ENCODE measurements around the gene DLST.
A peak's percentile ranks its signal among the peaks of the same experiment; 100 is the strongest.

DLST gene

GRCh38 chr14:74898694-74899093 lies 17.0 kb downstream of the DLST start:
- no peak for DNase-seq

DNA sequence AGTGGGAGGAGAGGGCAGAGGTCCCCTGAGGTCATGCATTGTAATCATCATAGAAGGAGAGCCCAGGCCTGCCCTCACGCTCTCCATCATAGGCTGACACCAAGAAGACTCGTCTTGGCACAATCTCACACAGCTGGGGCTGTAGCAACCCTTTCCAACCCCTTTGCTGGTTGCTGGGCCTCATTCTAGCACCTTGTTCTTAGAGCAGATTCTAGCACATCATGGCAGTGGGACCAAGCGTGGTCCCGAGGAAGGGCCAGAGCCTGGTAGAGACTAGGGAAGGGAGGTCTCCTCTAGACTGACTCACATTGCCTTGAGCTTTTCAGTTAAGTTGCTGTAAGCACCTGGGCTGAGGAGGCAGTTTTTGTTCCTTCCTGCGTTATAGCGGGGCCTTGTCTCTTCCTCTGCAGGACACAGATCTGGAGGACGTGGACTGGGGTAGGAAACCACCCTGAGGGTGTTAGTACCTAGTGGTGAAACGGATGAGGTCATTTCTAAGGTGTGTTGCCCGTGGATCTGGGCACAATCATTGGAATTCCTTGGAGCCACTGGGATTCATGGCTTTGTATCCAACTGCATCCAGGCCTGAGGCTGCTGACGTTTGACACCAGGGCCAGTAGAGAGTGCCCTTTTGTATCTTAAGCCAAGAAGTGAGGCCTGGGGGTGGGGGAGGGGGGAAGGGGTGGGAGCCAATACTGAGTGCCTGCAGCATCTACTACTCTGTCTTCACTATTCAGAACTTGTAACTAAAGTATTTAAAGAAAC lies 21.4 kb downstream of the DLST start:
- no peak for DNase-seq

DNA sequence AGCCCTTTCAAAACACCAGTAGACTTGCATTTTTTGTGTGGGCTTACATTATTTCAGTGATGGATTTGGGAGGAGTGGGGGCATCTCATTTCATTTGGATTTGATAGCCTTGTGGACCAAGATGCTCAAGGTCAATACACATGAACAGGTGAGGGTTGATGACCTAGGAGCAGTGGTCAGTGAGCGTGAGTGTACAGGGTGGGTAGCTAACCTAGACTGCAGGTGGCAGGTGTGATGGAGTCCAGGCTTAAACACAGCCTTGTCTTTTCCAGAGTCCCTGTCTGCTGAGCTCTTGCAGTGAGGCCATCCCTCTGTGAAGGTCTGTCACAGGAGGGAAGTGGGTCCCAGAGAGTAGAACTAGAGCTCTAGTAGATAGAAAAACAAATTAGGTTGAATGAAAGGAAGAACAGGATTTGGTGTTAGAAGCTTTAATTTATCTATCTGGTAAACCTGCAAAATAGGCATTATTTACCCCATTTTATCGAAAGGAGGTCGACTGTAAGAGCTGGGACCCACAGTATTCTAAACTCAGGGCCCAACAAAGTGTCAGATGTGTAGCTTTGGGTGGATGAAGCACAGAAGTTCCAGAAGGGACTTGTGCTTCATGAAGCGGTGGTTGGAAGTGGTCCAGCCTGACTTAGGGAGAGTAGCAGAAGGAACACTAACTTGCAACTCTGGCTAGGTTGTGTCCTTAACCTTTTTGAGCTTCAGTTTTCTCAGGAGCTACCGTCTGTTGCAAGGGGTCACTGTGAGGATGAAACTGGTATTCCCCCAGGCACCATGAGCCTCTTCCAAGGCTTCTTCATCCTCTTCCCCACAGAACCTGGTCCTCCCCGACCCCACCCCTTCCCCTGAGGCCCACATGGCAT lies 23.2 kb downstream of the DLST start:
- no peak for DNase-seq

GRCh38 chr14:74905595-74906142 lies 24.0 kb downstream of the DLST start:
- peak; percentile 17 for DNase-seq

- no peak for DNase-seq
Observed at GRCh38 chr14:74906925-74907521, 25.3 kb downstream of the DLST start.

GRCh38 chr14:74907744-74908143 lies 26.0 kb downstream of the DLST start:
- DNase-seq, result no peak

DNA sequence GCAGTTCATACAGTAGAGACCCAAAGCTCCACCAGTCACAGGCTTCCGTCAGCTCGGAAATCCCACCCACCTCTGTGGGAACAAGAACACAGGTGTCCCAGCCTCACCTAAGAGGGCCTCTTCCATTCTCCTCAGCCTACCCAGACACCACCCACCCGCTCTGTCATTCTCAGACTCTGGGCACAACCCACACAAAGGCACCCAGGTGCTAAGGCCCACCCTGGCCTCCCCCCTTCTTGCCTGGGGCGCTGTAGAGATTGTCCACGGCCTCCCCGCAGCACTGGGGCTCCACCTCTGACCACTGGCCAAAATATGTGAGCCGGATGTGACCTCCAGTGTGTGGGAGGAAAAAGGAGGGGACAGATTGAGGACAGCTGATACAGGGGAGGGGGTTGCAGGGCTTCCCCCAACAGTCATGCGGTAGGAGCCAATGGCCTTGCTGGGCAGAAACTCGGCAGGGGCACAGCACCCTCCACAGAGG lies 27.2 kb downstream of the DLST start:
- DNase-seq, result no peak

DNA sequence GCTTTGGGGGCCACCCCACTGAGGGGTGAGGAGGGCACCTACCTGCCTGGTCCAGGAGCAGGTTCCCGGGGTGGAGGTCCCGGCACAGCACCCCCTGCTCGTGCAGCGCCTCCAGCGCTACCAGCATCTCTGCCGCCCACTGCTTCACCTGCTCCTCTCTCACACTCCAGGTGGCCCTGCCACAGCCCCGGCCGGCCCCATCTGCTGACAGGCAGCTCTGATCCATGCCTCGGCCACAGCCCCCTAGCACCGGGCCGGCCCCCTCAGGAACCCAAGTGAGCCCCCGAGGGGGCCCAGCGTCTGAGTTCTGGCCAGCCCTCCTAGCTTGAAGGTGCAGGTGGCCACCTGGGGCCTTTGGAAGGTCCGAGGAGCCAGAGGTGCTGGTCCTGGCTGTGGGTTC lies 27.8 kb downstream of the DLST start:
- DNase-seq, result no peak

- no peak for DNase-seq
Observed at GRCh38 chr14:74909911-74910310, 28.2 kb downstream of the DLST start.

GRCh38 chr14:74910556-74910955 lies 28.8 kb downstream of the DLST start:
- no peak for DNase-seq

- no peak for DNase-seq
Observed at GRCh38 chr14:74911221-74911620, 29.5 kb downstream of the DLST start.

DNA sequence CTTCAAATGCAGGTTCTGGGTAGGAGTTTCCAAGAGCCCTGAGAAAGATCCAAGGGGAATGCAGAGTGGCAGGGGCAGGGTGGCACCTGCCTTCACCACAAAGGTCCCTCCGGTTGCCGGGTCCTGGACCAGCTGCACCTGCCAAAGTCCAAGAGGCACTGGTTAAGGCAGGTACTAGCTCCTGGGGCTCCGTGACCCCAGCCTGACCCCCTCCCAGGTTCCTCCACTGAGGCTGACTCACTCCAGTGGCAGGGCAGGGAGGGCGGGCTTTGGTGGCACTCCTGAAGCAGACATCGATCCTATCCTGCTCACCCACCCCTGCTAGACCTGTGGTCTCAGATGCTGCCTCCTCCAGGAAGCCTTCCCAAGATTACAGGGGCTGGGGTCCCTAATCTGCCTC lies 30.0 kb downstream of the DLST start:
- DNase-seq, result no peak

- DNase-seq, result no peak
Observed at GRCh38 chr14:74912111-74912510, 30.4 kb downstream of the DLST start.

DNA sequence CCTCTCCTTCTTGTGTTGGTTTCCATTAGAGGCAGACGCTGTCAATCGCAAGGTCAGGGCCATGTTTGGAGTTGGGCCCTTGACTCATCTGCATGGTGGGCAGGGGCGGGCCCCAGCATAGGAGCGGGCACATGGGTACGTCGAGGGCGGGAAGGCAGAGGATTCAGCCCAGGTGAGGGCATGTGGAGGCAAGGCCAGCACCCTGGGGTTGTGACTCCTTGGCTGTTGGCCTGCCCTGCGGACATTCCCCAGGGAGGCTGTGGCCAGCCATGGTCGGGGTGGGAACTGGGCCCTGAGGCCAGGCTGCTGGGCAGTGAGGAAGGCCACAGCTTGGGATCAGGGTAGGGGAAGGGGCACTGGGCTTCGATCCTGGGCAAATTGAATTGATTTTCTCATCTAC lies 31.1 kb downstream of the DLST start:
- no peak for DNase-seq

DNA sequence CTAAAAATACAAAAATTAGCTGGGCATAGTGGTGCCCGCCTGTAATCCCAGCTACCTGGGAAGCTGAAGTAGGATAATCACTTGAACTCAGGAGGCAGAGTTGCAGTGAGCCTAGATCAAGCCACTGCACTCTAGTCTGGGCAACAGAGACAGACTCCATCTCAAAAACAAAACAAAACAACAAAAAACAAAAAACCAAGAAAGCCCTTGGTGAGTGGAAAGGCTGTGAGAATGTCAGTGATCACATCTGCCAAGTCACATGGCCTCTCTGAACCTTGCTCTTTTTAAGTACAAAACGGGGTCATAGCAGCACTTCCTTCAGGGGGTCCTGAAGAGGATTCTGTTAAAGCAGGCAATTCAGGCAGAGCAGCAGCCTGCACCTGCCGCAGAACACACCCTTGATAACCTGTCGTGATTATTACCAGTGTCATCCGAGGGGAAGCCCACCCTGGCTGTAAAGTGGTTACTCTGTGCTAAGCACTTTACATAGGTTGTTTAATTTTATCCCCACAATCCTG lies 31.7 kb downstream of the DLST start:
- DNase-seq, result no peak

- no peak for DNase-seq
Observed at GRCh38 chr14:74913986-74914573, 32.4 kb downstream of the DLST start.

- DNase-seq, result no peak
Observed at GRCh38 chr14:74915426-74915825, 33.7 kb downstream of the DLST start.

GRCh38 chr14:74915826-74916225 lies 34.1 kb downstream of the DLST start:
- DNase-seq, result no peak

DNA sequence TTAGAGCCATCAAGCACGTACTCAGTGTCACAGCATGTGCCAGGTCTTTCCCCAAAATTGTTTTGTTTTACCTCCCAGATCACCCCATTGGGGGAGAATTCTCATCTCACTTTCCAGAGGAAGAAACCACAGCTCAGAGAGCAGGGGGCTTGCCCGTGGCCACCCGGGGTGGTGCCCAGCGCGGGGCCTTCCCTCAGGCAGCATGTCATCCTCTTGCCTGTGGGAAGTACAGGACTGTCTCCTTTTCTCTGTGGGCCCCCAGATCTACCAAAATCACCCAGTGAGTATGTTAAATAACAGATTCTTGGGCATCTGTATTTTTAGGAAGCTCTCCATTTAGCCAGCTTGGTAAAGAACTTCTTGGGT lies 35.4 kb downstream of the DLST start:
- DNase-seq, result no peak

GRCh38 chr14:74917646-74918081 lies 35.9 kb downstream of the DLST start:
- no peak for DNase-seq

DNA sequence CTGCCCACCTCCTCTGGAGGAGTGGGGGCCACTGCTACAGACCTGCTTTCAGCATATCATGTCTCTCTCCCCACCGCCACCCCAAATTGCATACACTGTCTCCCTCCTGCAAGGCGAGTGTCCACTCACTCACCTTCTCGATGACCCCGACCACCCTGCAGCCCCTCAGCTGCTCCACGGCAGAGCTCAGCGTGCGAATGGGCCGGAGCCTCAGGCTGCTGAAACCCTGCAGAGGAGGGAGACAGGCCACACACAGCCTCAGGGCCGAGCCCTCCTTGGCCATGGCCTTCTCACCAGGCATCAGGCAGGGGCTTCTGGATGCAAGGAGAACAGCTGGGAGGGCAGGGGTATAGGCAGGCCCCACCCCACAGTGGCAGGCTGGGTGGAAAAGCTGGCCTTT lies 36.7 kb downstream of the DLST start:
- no peak for DNase-seq

DNA sequence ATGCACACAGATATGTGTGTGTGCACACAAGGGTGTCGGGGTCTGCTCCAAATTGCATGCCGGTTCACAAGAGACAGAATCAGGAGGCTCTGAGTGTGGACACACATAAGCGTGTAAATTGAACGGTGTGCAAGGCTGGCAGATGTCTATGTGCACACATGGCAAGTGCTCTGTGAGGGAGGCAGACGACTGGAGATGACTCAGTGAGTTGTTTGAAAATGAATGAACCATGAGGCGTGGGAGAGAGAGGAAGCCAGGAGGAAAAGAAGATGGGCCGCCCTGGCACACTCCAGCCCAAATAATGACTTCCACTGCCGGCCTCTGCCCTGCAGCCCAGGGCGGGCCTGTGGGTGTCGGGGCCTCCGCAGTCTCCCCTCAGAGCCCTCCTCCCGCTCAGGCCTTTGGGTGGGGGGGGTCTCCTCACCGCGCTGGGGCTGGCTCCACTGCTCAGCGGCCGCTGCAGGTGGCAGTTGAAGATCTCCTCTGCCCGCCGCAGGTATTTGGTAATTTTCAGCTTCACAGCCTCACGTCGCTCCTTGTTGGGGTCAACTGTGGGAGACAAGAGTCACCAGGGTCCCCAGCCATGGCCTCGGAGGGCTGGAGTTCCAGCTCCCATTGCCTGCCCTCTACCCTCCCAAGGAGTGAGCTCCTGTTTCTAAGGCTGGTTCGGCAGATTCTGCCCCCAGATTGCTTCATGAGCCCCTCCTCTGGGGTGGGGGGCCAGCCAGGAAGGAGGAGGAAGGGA lies 37.9 kb downstream of the DLST start:
- DNase-seq, result no peak

All from NCI-H1092 (cell line).